Kidney (tissue), 14 donors: ENCODE measurements around the gene ANO10. TPM values are rescaled to one million over a fixed set of nuclear protein-coding genes. Genes with fewer than 3 reads are reported as not detected.
A peak's percentile ranks its signal among the peaks of the same experiment; 100 is the strongest.

Experiments used
- DNase-seq, 5 donors: peaks; one replicate each; pipeline ENCODE4 v3.0.0-alpha.2; 2013 to 2020
- FAIRE-seq: peaks from 2 replicates; lab custom pipeline; 2012; peaks lifted over from hg19 to GRCh38; lab: Jason Lieb, UNC
- H3K27ac ChIP-seq, 2 donors: one replicate each; pipeline ENCODE4 v1.7.0; 2013; ENCODE audit warnings: low read depth in 2 of 2, low read length in 2 of 2, inconsistent platforms in 1 of 2
- H3K27me3 ChIP-seq: one replicate; pipeline ENCODE4 v1.7.1; 2013; ENCODE audit warnings: low read length, inconsistent platforms; ENCODE audit not compliant: control insufficient read depth, insufficient read depth
- H3K36me3 ChIP-seq, 3 donors: one replicate each; pipeline versions ENCODE4 v1.7.0 to v1.7.1; 2013; ENCODE audit warnings: low read length in 3 of 3, control low read depth in 1 of 3, inconsistent platforms in 1 of 3; ENCODE audit not compliant: insufficient read depth in 3 of 3, control insufficient read depth in 2 of 3
- H3K4me1 ChIP-seq, 3 donors: one replicate each; pipeline versions ENCODE4 v1.7.0 to v1.7.1; 2013; ENCODE audit warnings: low read length in 3 of 3, inconsistent platforms in 1 of 3, low read depth in 1 of 3; ENCODE audit not compliant: control insufficient read depth in 2 of 3, insufficient read depth in 2 of 3
- H3K4me3 ChIP-seq, 3 donors: one replicate each; pipeline versions ENCODE4 v1.7.0 to v1.8.1; 2013; ENCODE audit warnings: low read length in 3 of 3, control low read depth in 1 of 3, inconsistent platforms in 1 of 3
- H3K9ac ChIP-seq, 3 donors: one replicate each; pipeline versions ENCODE4 v1.7.0 to v1.7.1; 2013; ENCODE audit warnings: low read length in 3 of 3, control low read depth in 1 of 3, inconsistent platforms in 1 of 3
- H3K9me3 ChIP-seq, 3 donors: one replicate each; pipeline versions ENCODE4 v1.7.0 to v1.7.1; 2013; ENCODE audit warnings: low read length in 3 of 3, control low read depth in 1 of 3, inconsistent platforms in 1 of 3; ENCODE audit not compliant: control insufficient read depth in 2 of 3, insufficient read depth in 1 of 3
- CTCF ChIP-seq: IDR thresholded peaks from 3 replicates; pipeline ENCODE4 v1.5.1; 2012; ENCODE audit warnings: mild to moderate bottlenecking, moderate library complexity, borderline replicate concordance; ENCODE audit not compliant: insufficient read depth; ENCODE audit errors: extremely low read depth
- intact Hi-C: fragments of 100-400 bp; cut with DNase I; formaldehyde crosslinking; loops from one replicate; pipeline ENCODE4 v1.11.1; 2022
- polyA plus RNA-seq: library from polyadenylated mRNA; stranded (reverse); fragments of 350-450 nt; fragmentation: Illumina TruSeq; extraction: RNeasy Lipid Tissue Mini Kit (QIAGEN cat#74804); gene quantifications from one replicate; pipeline ENCODE4 v1.2.3, GENCODE V29; 2014; ENCODE audit warnings: low read depth, low replicate concordance; ENCODE audit not compliant: insufficient read depth
- total RNA-seq: library from RNA; stranded (reverse); fragmentation: NEBNext Ultra II Directional; extraction: Animal tissue kit (Norgen Biotek cat#: 25700); gene quantifications from one replicate; pipeline ENCODE4 v1.2.1, GENCODE V29; 2021
- donor health status: control.
- donor health status: control.
- donor health status: control.
- donor health status: control.
- donor health status: control.
- donor health status: DM: yes; HTN: yes; CAD: no.
- donor health status: Normal renal cell carcinoma (clear cell type).

ANO10 gene
- total and polyA plus RNA-seq, 2 donors from 2014 or later = 45.7 to 48.2 TPM

GRCh38 chr3:43559961-43560360, 61.9 kb downstream of the ANO10 start:
- Histone ChIP-seq H3K9me3 (no peaks in the 10 kb centered on the region), H3K27me3 (no peaks in the 10 kb centered on the region), H3K4me3 (no peak overlapping the region), H3K27ac (no peak overlapping the region), H3K9ac (no peak overlapping the region), H3K4me1 (no peaks in the 10 kb centered on the region), H3K36me3 (peaks cover 0 to 5% (median 4%) of the 10 kb centered on the region in 3 donors)
- intact Hi-C loops = no loop called here
- no peak for TF ChIP-seq CTCF
- DNase-seq (peak in 1 of 5 donors; percentile 7), FAIRE-seq (no peak)

DNA sequence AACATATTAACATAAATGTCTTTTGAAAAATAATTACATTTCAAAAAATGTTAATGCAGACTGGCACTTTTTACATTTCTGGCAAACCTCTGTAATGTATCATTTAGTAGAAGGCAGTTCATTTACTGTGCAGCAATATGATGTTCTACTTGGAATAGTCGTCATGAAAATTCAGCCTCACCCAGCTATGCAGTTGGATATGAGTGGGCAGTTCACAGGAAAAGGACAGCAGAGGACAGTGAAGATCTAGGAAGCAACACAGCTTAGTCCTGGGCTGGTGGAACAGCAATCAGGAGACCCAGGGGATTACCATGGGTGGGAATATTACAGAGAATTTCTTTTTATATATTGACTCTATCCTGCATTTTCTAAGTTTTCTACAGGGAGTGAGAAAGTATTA, 63.6 kb downstream of the ANO10 start:
- DNase-seq (no peak), FAIRE-seq (no peak)
- no peak overlapping the region for H3K4me3 ChIP-seq
- no peak for TF ChIP-seq CTCF
- H3K9ac ChIP-seq = no peak overlapping the region
- intact Hi-C loops = no loop called here
- no peaks in the 10 kb centered on the region for H3K4me1 ChIP-seq
- H3K27me3 ChIP-seq = no peaks in the 10 kb centered on the region
- H3K36me3 ChIP-seq = peaks cover 0 to 6% (median 5%) of the 10 kb centered on the region in 3 donors
- H3K27ac ChIP-seq = no peak overlapping the region
- no peaks in the 10 kb centered on the region for H3K9me3 ChIP-seq

DNA sequence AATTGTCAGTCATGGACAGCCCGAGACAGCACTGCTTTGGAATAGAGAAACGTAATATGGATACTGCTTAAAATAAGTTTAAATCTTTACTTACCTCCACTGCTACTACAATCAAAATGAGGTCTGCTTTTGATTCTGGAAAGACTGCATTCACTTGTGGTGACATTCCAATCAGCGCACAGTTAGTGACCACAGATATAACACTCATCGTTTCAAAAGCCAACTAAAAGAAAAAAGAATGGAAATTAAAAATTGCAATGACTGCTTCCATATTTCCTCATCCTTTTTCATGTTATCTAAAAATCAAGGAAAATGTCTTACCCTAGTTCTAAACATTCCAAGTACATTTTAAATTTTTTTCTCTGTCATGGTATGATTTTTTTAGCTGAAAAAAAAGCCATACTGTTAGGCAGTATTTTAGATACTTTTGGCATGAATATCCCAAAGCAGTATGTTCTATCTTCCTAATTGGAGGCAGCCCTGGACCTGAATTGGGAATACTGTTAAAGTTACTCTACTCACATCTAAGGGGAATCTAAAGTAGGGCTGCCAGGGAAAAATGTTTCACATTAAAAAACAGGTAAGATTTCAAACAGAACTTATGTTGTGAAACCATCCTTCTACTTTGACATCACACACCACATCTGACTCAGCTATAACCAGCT, 72.1 kb downstream of the ANO10 start:
- H3K36me3 ChIP-seq = peaks cover 0 to 8% (median 5%) of the 10 kb centered on the region in 3 donors
- FAIRE-seq (no peak), DNase-seq (no peak)
- no peaks in the 10 kb centered on the region for H3K4me1 ChIP-seq
- TF ChIP-seq CTCF = no peak
- intact Hi-C loops = loop anchor here (10.0 kb wide), 1 partner anchor 645 kb away; no protein-coding TSS in a partner anchor
- no peaks in the 10 kb centered on the region for H3K27me3 ChIP-seq
- H3K9ac ChIP-seq = no peak overlapping the region
- H3K27ac ChIP-seq = no peak overlapping the region
- no peaks in the 10 kb centered on the region for H3K9me3 ChIP-seq
- no peak overlapping the region for H3K4me3 ChIP-seq
